GM18526 (cell line): ENCODE results near the gene VWA5A.

ENCODE experiments used
- POLR2A ChIP-seq: IDR thresholded peaks from 3 replicates; pipeline ENCODE4 v1.6.1; 2011; ENCODE audit not compliant: insufficient read length; ENCODE audit errors: extremely low read depth

VWA5A gene

DNA sequence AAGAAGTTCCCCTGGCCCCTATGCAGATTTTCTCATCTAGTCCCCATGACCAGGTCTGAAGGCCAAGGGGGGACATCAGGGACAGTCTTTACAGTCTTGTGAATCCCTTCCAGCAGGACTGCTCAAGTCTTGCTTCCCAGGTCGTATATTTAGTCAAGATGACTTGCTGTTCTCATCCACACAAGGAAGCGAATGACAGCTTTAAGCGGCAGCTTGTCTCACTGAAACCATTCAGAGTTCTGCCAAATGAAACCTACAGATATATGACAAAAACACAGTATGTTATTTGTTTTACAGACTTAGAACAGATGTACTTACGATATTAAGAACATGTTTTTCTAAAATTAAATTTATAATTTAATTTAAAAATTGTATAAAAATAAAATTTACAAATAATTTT is 5.6 kb downstream of the VWA5A start:
- no peak for TF ChIP-seq POLR2A

DNA sequence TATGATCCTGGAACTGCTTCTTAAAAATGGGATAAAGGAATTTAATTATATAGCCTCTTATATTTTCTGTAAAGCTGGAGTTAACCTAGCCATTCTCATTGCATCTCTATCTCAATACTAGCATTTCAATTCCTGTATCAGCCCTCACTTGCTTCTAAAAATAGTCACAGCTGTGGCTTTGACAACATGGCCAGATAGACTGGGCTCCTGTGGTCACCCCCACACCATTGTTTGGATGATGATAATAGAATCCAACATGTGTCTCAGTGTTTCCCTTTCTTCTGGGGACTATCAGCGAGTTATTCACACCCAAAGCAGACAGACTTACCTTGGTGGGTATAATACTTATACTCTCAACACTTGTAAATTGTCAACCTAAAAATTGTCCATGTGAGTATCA is 6.9 kb downstream of the VWA5A start:
- TF ChIP-seq POLR2A: no peak

DNA sequence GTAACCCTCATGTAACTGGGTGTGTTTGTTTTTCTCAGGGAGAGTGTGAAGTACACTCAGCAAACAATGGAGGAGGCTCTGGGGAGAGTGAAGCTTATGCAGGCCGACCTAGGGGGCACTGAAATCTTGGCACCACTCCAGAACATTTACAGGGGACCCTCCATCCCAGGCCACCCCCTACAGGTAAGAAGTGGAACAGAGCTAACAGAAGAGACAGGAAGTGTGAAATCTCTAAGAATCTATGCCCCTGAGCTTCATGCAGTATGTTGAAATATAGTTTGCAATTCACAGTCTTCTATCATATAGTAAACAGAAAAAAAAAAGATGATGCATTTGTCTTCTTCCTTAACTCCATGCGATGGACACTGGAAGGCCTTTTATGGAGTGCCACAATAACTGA is 8.4 kb downstream of the VWA5A start:
- TF ChIP-seq POLR2A: no peak

DNA sequence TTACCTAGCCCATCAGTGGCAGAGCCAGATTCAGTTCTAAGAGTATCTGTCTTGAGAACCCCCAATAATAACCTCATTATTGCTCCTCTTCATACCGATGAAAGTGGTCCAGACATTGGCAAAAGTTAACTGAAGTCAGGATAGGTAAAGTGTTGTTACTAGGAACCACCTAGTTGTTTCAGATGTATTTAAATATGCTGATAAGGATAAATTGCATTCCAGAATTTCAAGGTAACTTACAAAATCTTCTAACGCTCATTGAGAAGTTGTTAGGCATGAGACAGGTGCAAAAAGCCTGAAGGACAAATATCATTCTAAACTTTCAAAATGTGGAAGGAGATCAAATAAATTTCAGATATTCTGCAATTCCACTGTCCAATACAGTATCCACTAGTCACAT is 27.8 kb downstream of the VWA5A start:
- TF ChIP-seq POLR2A: no peak

DNA sequence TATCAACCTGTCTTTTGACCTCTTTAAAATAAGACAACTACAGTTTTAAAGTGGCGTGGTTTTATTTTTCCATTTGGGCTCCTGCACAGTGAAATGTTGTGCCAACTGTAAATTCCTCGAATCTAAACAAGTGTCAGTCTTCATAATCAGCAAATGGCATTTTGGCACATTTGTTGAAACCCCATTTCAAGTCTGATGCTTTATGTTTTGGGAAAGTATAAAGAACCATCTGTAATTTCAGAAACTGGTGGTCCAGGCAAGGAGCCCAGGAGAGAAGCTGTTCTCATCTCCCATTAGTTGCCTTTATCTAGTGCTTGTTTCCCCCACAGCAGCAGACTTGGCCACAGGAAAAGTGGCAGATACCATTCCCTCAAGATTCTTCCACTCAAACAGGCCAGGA is 32.7 kb downstream of the VWA5A start:
- no peak for TF ChIP-seq POLR2A

DNA sequence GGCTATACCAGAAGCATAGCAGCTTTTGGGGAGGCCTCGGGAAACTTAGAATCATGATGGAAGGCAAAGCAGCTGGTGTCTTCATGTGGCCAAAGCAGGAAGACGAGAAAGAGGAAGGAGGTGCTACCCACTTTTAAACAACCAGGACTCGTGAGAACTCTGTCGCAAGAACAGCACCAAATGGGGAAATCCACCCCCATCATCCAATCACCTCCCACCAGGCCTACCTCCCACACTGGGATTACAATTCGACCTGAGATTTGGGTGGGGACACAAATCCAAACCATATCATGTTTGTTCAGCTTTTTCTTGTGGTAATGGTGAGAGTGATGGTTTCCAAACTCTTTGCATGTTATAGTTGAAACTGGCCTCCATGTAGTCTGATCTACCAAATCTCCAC is 35.4 kb downstream of the VWA5A start:
- no peak for TF ChIP-seq POLR2A

DNA sequence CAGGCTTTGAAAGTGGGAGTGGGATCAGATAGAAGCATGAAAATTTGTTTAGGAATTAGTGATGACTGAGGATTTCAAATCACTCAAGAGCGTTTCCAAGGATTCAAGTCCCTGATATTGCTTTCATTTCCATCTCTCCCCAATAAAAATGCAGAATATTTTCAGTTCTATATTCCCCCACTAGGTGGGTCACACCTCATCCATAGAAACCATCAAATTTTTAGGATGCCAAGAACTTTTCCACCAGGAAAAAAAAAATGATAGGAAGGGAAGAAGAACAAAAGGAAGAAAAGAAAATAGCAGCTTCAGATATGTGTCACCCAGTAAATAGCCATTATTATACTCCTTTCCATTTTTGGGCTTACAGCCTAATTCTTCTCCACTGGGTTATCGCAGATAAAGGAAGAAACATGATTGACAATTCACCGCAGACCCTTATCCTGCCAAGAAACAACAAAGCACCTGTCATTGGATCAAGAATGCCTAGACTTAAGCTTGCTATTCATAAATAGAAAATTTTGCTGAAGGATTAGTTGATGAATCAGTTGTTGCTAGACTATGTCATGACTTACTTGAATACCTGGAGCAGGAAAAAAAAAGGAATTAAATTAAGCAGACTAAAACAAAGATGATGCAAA is 37.6 kb downstream of the VWA5A start:
- TF ChIP-seq POLR2A: no peak

DNA sequence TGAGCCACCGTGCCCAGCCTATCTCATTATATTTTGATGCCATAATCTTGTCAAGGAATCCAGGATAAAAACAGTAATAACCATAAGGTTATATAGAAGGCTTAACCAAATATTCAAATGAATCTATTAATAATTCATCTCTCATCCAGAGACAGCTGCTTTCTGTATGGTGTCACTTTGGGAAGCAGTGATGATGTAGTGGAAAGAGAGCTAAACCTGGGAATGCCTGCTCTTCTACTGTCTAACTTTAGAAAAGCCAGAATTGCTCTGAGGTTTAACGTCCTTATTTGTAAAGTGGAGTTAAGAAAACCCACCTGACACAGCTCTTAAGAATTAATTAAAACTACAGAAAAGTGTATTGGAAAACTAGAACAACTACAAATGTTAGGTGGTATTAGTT is 38.6 kb downstream of the VWA5A start:
- no peak for TF ChIP-seq POLR2A

DNA sequence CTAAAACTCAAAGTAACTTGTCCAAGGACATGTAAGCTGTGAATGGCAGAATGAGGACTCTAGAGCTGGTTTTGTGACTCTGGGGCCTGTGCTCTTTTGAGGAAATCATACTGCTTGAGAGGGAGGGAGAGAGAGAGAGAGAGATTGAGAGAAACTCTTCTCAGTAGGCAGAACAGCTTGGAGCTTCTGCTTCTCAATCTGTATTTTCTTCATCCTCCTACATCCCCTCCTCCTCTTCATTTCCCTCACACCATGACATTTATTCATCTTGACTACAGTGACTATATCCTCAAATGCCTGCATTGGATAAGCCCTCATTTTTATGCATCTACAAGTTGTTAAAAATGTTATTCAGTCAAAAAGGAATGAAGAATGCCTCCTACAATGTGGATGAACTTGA is 44.2 kb downstream of the VWA5A start:
- TF ChIP-seq POLR2A: no peak

DNA sequence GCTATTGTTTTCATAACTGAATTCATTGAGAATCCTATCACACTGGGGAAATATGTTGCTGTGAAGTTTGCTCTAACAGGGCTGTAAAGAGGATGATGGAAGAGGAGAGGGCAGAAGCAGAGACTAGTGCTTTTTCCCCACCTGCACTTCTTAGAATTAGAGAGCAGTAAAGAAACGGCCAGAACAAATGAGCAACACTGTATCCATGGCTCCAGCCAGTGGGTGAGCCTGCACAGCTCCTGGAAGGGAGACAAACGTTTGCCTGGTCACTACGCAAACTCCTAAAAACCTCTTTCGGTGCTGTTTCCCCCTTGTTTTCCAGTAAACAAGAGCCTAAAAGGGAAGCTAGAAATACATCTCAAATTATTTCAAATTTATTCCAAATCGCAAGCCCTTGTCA is 45.7 kb downstream of the VWA5A start:
- TF ChIP-seq POLR2A: no peak

DNA sequence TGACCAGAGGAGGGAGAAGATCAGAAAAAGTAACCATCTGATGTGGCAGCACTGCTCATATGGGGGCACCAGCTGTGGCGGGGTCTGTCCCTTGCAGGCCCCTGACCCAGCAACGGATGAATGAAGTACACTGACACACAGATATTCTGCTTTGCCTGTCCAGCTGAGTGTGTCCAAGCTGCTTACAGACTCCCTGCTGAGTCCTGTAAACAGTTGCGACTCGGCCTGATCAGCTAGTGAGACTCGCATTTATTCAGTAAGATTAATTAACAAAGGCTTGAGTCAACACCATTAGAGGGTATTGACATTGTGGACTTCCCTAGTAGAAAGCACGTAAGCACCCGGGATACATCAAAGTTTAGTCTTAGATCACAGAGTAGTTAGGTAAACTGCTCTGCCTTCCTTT is 52.6 kb downstream of the VWA5A start:
- TF ChIP-seq POLR2A: no peak

DNA sequence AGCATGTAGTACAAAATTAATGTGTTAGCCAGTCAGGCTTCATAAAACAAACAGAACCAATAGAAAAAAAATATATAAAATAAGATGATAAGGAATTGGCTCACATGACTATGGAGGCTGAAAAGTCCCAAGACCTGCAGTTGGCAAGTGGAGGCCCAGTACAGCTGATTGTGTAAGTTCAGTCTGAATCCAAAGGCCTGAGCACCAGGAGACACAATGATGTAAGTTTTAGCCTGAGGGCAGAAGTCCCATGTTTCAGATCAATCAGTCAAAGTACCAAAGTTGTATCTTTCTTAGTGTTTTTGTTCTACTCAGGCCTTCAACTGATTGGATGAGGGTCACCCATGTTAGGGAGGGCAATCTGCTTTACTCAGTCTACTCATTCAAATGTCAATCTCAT is 53.5 kb downstream of the VWA5A start:
- no peak for TF ChIP-seq POLR2A

DNA sequence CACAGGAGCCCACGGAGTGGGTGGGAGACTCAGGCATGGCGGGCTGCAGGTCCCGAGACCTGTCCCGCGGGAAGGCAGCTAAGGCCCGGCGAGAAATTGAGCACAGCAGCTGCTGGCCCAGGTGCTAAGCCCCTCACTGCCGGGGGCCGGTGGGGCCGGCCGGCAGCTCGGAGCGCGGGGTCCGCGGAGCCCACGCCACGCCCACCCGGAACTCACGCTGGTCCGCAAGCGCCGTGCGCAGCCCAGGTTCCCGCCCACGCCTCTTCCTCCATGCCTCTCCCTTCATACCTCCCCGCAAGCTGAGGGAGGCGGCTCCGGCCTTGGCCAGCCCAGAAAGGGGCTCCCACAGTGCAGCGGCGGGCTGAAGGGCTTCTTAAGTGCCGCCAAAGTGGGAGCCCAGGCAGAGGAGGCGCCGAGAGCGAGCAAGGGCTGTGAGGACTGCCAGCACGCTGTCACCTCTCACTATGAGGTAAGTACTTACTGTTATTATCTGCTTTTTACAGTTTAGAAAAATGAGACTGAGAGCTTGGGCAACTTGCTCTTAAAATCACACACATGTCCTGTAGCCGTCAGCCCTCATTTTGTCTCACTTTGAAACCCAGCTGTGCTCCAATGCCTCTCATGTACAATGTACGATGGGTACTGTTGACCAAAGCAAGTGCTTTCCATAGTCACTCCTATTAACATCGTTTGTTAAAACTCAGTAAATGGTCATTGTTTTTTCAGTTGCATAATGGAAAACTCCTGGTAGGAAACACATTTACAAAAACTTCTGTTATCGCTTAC is 55.7 kb downstream of the VWA5A start:
- TF ChIP-seq POLR2A: no peak

DNA sequence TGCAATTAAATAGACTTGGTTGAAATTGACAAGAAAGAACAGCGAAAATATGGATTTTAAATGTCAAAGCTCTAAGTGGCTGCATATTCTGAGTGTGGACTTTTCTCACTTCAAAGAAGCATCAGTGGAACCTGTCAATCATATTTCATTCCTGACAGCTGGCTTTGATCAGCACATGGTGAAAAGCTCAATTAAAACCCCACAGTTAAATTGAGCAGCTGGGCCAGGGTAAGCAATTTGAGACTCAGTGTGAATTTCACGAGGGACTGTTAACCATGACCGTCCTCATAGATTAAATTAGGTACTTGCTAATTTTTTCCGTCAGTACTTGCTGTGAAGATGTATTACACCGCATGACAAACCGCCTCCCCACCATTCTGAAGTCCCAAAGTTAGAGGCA is 56.9 kb downstream of the VWA5A start:
- no peak for TF ChIP-seq POLR2A

DNA sequence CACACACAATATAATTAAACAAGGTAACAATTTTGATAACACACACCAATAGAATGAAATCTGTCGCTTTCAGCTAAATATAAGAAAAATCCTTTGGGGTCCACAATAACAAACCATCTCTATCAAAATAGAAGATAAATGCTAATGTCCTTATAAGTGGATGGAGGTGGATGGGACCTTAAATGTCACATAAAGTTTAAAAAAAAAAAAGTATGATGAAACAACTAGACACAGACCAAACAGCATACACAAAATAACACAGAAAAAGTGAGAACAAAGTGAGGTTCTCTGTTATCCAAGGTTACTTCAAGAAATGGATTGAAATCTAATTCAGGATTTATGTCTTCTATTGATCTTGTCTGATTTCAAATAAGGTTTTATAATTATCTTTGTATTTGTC is 57.3 kb downstream of the VWA5A start:
- TF ChIP-seq POLR2A: no peak

DNA sequence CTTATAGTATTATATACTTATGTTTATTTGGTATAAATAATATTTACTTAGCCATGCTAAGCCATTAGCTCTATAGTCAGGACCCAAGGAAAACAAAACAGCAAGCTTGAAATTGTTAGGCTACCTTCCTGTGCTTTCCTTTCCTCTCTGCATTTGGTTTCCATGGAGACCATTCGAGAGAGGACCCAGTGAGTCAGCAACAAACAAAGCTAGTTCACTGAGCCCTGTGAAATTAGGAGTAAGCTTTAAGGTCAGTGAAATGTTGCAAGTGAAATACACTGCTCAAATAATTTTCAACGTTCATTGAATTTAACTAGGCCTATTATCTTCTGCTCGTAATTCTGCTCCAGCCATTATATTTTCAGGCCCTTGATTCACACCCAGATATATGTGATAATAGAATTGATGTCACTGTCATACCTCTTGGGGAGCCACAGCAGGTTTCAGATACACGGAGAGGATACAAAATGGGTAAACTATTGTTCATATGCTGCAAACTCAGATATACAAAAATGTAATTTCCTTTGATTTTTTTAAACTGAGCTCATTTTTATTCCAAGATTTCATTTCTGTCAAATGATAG is 58.8 kb downstream of the VWA5A start:
- TF ChIP-seq POLR2A: no peak
